ENCODE measurements around the gene BCAR3.

DNA sequence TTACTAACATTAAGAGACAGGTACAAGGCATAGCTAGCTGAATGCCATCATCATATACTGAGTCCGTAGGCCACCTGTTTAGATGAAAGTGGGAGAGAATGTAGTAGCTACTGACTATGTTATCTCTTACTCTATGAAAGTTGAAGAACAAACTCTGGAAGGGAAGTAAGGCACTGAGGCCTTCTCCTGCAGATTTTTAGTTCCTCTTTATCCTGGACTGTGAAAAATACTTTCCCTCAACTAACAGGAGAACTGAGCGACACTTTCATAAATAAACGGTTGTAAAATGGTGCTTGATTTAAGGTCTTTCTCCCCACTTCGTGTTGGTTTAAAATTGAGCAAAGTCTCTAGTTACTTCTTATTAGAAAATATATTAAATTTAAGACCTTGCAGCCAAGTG, 131.8 kb downstream of the BCAR3 start:
- TF ChIP-seq CTCF (IDR thresholded peaks at IDR 0.05; ENCODE audit: borderline replicate concordance, extremely low read depth, low read length, poor library complexity, severe bottlenecking) (no peak), EZH2 (IDR thresholded peaks at IDR 0.05; ENCODE audit: borderline replicate concordance, low read depth, low read length, severe bottlenecking) (no peak)
